ENCODE results near the gene C12orf50.
"Not testable (repeated sequence)": the region's sequence is repeated elsewhere in the genome, so short reads cannot be mapped to it uniquely, and the experiment has no call there.

Gene C12orf50, protein sequence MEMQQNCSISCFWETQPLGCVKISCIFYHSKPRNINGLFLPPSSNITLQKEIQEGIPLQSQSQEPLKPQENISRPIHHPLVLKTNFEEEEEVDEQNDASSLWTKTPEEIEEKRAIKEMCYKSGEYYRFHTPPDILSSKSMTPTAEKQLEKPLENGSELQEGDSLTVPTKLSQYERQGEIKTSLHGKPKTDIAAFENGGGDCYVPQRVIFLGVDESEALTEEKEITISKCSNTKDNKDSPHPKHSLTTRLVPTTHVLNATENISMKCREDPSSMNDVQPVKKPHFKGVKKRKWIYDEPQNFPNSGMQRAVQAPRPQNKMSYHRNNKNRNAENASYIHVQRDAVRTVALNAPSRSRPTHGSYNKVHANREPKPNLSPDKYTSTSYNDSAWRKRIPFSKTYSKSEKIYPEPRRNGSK

DNA sequence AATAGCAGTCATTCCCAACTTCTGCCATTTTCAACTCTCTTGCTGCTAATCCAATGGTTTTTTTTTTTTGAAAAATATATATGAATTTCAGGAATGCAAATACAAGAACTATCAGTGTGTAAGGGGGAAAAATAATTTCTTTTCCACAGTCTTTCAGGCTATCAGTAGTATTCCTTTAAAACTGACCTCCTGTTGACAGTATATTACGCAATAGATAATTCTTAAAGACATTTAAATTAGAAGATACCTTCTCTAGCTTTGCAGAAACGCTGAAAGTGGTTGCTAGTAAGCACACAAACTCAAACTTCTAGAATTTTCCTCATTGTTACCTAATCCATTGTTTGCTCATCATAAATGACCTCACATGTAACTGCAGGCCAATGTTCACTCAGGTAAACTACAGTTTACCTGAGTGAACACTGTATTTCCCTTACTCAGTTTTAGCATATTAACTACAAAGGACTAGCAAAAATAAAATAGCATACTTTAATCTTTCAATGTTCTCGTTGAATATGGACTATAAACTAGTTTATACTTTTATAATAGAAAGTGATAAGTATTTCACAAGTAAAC is at the start of gene C12orf50:
Gene C12orf50, minus strand, starts transcription at position 309 of the 573 bp plus-strand sequence. CDS start 2,439 bp downstream, outside the sequence.
- DNase-seq, result no peak

DNA sequence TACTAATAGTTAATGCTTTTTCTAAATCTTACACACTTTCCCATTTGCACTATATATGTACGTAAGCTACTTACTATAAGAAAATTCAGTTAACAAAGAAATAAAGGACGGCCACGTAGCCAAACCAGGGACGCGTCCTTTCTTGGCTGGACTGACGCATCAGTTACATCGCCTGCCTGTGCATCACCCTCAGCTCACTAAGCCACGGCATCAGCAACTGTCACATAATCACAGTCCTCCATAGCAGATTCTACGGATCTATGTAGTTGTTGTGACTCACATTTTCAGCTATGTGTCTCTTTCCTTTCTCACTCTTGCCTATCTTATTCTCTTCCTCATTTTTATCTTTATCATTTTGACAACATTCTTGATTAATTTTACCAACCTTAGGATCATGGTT is 38.1 kb upstream of the C12orf50 start:
- no peak for DNase-seq

- no peak for DNase-seq
Observed at GRCh38 chr12:88063375-88063774, 34.2 kb upstream of the C12orf50 start.

- no peak for DNase-seq
Observed at GRCh38 chr12:88062474-88062873, 33.3 kb upstream of the C12orf50 start.

DNA sequence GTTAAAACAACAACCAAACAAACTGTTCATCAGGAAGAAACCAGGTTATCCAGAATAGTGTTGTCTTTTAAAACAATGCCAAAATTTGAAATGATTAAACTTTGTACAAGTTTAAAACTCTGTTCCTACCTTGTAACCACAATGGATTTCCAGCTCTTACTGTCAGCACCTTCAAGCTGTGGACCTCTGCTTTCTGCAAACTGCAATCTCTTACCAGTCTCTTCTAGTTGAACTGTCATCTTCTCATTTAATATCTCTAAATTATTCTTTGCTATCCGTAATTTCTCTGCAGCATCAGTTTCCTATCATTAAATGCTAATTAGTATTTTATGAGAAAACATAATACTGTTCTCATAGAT is 29.5 kb upstream of the C12orf50 start:
- no peak for DNase-seq

DNA sequence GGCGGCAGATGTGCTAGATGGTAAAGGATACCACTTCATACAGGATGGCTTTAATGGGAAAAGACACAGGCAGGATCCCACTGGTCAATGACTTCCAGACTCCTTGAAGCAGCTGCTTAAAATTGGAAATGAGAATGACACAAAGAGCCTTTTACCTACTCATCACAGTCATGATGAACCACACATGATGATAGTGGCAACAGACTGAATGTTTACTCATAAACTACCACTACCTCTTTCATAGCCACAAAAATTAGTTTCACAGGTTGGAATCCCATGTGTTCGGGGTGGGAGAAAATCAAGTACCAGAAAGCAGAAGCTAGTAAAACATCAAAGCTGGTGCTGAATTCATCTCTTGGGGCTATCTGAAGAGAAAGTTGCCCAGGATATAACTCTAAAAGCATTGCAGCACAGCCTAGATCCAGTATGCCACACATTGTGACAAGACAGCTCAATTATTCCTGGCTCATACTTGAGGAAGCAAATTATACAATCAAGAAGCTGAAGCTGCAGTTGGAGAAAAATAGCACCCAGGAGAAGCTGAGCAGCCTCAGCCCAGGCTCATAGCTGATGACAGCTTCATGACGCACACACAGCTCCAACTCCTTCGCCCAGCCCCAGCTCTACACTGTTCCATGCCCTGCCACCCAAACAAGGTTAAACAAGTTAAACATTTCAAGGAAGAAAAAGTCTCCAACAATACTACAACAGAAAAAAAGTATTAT is 29.0 kb upstream of the C12orf50 start:
- DNase-seq, result no peak

- DNase-seq, result no peak
Observed at GRCh38 chr12:88056571-88056970, 27.4 kb upstream of the C12orf50 start.

DNA sequence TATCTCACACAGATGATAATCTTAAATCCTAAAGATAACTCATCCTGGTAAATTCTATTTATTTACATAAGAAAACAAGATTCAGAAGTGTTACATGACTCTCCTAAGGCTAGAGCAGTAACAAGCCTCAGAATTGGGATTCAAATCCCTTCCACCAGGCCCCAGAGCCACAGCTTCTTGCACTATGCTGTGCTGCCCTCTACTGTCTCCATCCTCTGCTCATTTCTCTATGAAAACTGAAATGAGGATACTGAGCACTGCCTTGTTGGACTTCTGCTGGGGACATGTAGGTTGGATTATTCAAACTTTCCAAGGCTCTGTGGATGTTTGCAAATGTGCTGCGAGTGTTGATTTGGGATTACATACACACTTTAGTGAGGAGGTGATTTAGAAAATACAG is 23.5 kb upstream of the C12orf50 start:
- no peak for DNase-seq

DNA sequence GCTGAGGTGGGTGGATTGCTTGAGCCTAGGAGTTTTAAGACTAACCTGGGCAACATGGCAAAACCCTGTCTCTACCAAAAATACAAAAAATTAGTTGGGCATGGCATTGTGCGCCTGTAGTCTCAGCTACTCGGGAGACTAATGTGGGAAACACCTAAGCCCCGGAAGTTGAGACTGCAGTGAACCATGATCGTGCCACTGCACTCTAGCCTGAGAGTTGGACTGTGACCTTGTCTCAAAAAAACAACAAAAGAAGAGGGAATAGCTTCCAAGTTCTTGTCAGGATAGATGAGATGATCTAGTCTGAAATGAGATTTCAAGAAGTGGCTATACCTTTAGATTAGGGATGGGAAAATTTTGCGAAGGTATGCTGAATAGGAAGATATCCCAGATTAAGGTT is 14.8 kb upstream of the C12orf50 start:
- no peak for DNase-seq

GRCh38 chr12:88037770-88038169 is 8.6 kb upstream of the C12orf50 start:
- DNase-seq, result no peak

GRCh38 chr12:88036353-88036965 is 7.3 kb upstream of the C12orf50 start:
- DNase-seq, result no peak

GRCh38 chr12:88035907-88036289 is 6.7 kb upstream of the C12orf50 start:
- peak; percentile 21 for DNase-seq

DNA sequence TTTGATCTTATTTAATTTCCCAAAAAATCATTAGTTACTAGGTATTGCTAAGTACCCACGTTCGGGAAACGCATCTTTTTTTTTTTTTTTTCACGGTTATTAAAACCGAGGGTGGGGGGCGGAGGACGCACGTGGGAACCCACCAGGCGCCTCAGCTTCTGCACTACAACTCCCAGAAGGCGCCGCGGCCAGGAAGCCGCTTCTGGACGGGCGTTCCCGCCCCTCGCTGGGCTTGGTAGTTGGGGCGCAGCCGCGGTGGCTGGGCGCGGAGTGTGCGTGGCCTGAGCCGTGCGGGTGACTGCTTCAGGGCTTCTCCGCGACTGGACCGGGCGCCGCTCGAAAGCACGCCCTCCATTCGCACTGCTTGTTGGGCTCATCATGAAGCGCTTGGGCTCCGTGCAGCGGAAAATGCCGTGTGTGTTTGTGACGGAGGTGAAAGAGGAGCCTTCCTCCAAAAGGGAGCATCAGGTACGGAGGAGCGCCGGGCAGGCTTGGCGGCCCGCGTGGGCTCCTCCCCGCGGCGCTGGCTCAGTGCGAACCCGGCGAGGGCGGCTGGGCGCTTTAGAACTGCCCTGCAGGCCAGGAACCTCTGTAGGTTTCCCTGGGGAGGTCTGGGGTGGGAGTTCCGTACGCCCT is 6.2 kb upstream of the C12orf50 start:
- DNase-seq, result peak; percentile 87

- DNase-seq, result not testable (repeated sequence)
Observed at GRCh38 chr12:88031161-88031560, 2.0 kb upstream of the C12orf50 start.

DNA sequence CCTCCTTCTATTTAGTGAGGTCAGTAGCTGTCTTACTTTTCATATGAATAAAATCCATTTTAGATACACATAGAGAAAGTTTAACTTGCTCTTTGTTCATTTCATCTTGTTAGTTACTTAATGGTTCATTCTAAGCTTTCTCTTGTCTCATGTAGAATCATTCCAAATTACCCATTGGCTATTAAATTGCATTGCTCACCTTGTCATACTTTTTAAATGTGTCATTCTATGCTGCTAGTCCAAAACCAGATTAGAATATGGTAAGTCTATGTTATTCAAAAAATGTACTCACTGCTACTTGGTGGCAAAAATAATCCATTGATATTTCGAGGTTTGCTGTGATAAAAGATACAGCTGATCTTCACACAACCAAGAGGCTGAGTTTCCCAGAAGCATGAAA is 3.0 kb downstream of the C12orf50 start:
- DNase-seq, result no peak

DNA sequence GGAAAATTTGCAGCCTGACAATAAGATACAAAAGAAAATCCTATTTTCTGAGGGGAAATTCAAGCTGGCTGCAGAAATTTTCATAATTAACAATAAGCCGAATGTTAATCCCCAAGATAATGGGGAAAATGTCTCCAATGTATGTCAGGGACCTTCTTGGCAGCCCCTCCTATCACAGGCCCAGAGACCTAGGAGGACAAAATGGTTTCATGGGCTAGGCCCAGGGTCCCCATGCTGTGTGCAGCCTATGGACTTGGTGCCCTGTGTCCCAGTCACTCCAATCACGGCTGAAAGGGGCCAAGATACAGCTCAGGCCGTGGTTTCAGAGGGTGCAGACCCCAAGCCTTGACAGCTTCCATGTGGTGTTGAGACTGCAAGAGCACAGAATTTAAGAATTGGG is 11.2 kb downstream of the C12orf50 start:
- DNase-seq, result no peak

GRCh38 chr12:88015825-88016224 is 13.4 kb downstream of the C12orf50 start:
- no peak for DNase-seq

GRCh38 chr12:88011755-88012154 is 17.4 kb downstream of the C12orf50 start:
- DNase-seq, result no peak

- no peak for DNase-seq
Observed at GRCh38 chr12:88006351-88006750, 22.9 kb downstream of the C12orf50 start.

DNA sequence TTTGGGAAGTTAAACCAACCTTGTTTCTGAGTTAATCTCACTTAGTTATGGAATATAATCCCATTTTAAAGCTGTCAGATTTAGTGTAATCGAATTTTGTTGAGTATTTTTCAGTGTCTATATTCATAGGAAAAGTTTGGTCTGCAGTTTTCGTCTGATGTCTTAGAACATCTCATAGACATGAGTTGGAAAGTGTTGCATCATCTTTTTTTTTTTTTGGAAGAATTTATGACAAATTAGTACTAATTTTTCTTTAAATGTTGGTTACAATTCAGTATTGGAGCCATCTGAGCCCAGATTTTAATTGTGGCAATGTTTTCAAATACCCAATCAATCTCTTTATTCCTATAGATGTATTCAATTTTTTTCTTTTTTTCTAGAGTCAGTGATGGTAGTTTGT is 27.9 kb downstream of the C12orf50 start:
- no peak for DNase-seq

DNA sequence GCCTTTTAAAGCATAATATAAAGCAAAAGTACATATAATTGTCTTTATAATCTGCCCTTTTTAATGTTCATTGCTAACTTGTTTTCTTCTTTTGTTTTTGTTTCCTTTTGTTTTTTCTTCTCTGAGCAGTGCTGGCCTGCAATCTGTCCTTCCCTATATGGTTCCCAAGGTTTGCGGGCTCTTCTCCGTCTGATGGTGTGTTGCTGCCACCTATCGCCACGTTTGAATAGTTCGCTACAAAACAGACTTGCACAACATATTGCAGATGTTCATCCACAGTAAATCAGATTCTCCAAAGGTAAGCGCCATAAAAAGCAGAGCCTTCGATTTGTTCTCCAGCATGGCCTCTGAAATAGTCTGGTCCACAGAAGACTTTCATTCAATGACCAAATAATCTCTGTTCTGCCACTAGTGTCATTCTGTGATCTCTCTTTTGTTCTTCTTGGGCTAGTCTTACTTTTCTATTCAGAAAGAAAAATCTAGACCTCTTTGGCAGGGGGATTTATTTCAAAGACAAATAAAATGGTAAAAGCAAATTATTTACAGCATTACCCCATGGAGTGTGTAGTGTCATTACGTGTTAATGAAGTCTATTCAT is 33.5 kb downstream of the C12orf50 start:
- DNase-seq, result peak; percentile 31

GRCh38 chr12:87991483-87991882 is 37.7 kb downstream of the C12orf50 start:
- DNase-seq, result no peak

DNA sequence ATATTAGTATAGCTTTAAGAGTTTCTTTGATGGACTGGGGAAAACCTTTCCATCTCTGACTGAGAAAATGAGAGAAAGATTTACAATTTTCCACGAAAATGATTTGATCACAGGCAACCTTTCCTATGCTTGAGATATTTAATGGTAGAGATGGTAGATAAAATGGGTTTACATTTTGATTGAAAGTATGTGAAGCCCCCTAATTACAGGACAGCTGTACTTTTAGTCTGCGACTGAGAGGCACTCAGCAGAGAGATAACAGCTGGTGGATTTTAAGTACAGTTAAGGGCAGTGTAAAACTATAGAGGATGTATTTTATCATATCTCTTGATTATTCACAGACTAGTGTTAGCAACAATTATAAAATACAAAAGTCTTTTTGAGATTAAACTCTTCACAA is 40.7 kb downstream of the C12orf50 start:
- DNase-seq, result no peak
